Measurements from ENCODE around the gene CDKAL1.

DNA sequence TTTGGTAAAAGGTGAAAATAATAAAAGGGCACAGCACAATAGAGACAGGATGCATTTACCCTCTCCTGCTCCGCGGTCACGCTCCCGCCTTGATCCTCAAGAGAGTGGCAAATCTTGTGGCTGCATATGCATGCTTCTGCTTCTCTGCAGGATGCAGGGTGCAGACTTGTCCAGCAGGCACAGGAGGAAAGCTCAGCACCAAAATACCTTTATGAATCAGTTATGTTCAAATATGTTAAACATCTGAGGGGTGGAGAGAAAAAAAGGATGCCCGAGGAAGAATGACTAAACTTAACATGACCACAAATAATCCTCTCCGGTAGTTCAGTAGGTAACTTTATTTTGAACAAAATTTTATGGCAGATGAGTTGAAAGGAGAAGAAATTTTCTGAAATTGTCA is 693.2 kb downstream of the CDKAL1 start:
- TF ChIP-seq POLR2A (IDR thresholded peaks at IDR 0.05): no peak
- TF ChIP-seq, protein P1, sequence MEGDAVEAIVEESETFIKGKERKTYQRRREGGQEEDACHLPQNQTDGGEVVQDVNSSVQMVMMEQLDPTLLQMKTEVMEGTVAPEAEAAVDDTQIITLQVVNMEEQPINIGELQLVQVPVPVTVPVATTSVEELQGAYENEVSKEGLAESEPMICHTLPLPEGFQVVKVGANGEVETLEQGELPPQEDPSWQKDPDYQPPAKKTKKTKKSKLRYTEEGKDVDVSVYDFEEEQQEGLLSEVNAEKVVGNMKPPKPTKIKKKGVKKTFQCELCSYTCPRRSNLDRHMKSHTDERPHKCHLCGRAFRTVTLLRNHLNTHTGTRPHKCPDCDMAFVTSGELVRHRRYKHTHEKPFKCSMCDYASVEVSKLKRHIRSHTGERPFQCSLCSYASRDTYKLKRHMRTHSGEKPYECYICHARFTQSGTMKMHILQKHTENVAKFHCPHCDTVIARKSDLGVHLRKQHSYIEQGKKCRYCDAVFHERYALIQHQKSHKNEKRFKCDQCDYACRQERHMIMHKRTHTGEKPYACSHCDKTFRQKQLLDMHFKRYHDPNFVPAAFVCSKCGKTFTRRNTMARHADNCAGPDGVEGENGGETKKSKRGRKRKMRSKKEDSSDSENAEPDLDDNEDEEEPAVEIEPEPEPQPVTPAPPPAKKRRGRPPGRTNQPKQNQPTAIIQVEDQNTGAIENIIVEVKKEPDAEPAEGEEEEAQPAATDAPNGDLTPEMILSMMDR (IDR thresholded peaks at IDR 0.05): no peak
